ENCODE results near the gene S100A2. TPM values are rescaled to one million over a fixed set of nuclear protein-coding genes. Genes with fewer than 3 reads are reported as not detected.

The S100A2 gene
- total and polyA plus RNA-seq, 2 of the 13 experiments (the other 11 are each of a cell fraction or from before 2014, with no cell fraction given), result 1.2 TPM

DNA sequence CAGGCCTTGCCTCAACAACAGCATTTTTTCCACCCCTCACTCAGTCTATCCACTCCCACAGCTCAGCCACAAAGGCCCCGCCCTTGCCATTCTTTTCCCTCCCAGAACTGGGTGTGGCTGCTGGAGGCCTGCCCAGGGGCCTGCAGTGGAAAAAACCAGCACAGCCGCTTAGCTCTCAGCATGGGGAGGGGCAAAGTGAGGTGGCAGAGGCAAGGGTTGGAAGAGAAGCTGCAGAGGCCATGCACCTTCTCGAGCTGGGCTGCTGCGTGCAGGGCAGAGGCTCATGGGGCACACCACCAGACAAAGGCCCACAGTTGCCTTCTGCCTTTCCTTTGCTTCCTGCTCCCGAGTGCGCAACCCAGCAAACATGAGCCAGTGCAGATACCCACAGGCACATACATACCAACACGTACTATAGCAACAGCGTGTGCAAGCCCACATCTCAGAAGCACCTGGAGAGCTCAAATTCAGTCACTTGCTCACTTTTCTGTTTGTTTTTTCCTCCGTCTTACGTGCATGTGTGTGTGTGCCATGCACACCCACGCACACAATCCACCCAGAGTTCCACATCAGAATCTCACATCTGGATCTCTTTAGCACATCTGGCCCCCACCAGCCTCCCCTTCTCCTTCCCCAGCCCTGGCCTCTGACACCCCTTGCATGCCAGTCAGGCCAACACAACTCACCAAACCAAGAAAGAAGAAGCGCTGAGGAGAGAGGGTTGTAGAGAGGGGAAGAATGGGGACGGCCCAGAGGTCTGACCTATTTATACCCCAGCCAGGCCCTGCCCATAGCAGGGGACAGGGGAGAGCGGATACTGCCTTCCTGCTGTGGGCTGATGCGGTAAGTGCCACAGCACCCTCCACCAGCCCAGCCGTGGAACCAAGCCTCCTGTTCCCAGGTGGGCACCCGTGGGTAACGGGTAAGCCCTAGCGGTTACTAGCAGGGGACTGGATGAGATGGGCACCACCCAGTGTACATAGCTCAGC, 20.3 kb downstream of the S100A2 start, which contains the start of gene S100A4 (continued):
- TF ChIP-seq, protein P1, sequence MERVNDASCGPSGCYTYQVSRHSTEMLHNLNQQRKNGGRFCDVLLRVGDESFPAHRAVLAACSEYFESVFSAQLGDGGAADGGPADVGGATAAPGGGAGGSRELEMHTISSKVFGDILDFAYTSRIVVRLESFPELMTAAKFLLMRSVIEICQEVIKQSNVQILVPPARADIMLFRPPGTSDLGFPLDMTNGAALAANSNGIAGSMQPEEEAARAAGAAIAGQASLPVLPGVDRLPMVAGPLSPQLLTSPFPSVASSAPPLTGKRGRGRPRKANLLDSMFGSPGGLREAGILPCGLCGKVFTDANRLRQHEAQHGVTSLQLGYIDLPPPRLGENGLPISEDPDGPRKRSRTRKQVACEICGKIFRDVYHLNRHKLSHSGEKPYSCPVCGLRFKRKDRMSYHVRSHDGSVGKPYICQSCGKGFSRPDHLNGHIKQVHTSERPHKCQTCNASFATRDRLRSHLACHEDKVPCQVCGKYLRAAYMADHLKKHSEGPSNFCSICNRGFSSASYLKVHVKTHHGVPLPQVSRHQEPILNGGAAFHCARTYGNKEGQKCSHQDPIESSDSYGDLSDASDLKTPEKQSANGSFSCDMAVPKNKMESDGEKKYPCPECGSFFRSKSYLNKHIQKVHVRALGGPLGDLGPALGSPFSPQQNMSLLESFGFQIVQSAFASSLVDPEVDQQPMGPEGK (CRISPR knock-in tag; IDR thresholded peaks at IDR 0.05), result peak; percentile 67
- TF ChIP-seq CC2D1A (CRISPR knock-in tag; IDR thresholded peaks at IDR 0.05) (no peak), SP140L (CRISPR knock-in tag; IDR thresholded peaks at IDR 0.05; ENCODE audit: borderline replicate concordance) (no peak), ZFP1 (CRISPR knock-in tag; IDR thresholded peaks at IDR 0.05) (no peak), MEIS2 (CRISPR knock-in tag; IDR thresholded peaks at IDR 0.05) (no peak), NR2F1 (CRISPR knock-in tag; IDR thresholded peaks at IDR 0.05) (no peak), ZEB1 (IDR thresholded peaks at IDR 0.05; ENCODE audit: insufficient replicate concordance, low read depth) (no peak), ZNF780A (CRISPR knock-in tag; IDR thresholded peaks at IDR 0.05) (no peak), TMF1 (CRISPR knock-in tag; IDR thresholded peaks at IDR 0.05; ENCODE audit: low read depth) (0 out of 2 replicates have a peak, but pooled peaks have one; percentile 28), TBX2 (CRISPR knock-in tag; IDR thresholded peaks at IDR 0.05; ENCODE audit: borderline replicate concordance) (no peak; the same call in none of the 2 replicates), ZSCAN25 (CRISPR knock-in tag; IDR thresholded peaks at IDR 0.05) (no peak), ZNF496 (CRISPR knock-in tag; IDR thresholded peaks at IDR 0.05; ENCODE audit: insufficient replicate concordance) (no peak)
- TF ChIP-seq, protein P2, sequence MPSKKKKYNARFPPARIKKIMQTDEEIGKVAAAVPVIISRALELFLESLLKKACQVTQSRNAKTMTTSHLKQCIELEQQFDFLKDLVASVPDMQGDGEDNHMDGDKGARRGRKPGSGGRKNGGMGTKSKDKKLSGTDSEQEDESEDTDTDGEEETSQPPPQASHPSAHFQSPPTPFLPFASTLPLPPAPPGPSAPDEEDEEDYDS (CRISPR knock-in tag; IDR thresholded peaks at IDR 0.05), result peak; percentile 59; the same call in 1 of the 2 replicates
- TF ChIP-seq, protein P3, sequence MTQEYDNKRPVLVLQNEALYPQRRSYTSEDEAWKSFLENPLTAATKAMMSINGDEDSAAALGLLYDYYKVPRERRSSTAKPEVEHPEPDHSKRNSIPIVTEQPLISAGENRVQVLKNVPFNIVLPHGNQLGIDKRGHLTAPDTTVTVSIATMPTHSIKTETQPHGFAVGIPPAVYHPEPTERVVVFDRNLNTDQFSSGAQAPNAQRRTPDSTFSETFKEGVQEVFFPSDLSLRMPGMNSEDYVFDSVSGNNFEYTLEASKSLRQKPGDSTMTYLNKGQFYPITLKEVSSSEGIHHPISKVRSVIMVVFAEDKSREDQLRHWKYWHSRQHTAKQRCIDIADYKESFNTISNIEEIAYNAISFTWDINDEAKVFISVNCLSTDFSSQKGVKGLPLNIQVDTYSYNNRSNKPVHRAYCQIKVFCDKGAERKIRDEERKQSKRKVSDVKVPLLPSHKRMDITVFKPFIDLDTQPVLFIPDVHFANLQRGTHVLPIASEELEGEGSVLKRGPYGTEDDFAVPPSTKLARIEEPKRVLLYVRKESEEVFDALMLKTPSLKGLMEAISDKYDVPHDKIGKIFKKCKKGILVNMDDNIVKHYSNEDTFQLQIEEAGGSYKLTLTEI (CRISPR knock-in tag; conservative IDR thresholded peaks at IDR 0.05), result no peak
- TF ChIP-seq, protein P4, sequence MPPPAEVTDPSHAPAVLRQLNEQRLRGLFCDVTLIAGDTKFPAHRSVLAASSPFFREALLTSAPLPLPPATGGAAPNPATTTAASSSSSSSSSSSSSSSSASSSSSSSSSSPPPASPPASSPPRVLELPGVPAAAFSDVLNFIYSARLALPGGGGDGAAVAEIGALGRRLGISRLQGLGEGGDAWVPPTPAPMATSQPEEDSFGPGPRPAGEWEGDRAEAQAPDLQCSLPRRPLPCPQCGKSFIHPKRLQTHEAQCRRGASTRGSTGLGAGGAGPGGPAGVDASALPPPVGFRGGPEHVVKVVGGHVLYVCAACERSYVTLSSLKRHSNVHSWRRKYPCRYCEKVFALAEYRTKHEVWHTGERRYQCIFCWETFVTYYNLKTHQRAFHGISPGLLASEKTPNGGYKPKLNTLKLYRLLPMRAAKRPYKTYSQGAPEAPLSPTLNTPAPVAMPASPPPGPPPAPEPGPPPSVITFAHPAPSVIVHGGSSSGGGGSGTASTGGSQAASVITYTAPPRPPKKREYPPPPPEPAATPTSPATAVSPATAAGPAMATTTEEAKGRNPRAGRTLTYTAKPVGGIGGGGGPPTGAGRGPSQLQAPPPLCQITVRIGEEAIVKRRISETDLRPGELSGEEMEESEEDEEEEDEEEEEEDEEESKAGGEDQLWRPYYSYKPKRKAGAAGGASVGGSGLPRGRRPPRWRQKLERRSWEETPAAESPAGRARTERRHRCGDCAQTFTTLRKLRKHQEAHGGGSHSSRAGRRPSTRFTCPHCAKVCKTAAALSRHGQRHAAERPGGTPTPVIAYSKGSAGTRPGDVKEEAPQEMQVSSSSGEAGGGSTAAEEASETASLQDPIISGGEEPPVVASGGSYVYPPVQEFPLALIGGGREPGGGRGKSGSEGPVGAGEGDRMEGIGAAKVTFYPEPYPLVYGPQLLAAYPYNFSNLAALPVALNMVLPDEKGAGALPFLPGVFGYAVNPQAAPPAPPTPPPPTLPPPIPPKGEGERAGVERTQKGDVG (CRISPR knock-in tag; IDR thresholded peaks at IDR 0.05; ENCODE audit: borderline replicate concordance), result no peak; the same call in 1 of the 2 replicates
- TF ChIP-seq, protein P5, sequence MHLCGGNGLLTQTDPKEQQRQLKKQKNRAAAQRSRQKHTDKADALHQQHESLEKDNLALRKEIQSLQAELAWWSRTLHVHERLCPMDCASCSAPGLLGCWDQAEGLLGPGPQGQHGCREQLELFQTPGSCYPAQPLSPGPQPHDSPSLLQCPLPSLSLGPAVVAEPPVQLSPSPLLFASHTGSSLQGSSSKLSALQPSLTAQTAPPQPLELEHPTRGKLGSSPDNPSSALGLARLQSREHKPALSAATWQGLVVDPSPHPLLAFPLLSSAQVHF (CRISPR knock-in tag; IDR thresholded peaks at IDR 0.05), result no peak
- TF ChIP-seq, protein P6, sequence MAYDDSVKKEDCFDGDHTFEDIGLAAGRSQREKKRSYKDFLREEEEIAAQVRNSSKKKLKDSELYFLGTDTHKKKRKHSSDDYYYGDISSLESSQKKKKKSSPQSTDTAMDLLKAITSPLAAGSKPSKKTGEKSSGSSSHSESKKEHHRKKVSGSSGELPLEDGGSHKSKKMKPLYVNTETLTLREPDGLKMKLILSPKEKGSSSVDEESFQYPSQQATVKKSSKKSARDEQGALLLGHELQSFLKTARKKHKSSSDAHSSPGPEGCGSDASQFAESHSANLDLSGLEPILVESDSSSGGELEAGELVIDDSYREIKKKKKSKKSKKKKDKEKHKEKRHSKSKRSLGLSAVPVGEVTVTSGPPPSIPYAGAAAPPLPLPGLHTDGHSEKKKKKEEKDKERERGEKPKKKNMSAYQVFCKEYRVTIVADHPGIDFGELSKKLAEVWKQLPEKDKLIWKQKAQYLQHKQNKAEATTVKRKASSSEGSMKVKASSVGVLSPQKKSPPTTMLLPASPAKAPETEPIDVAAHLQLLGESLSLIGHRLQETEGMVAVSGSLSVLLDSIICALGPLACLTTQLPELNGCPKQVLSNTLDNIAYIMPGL (CRISPR knock-in tag; IDR thresholded peaks at IDR 0.05; ENCODE audit: borderline replicate concordance in 1 of 2, low read depth in 1 of 2), result no peak; a peak in 1 of 4 replicates

Measured in HepG2 (cell line).